GM19395 (cell line): ENCODE results near the gene FOXL3.
"Not testable (repeated sequence)": the region's sequence is repeated elsewhere in the genome, so short reads cannot be mapped to it uniquely, and the experiment has no call there.

Source experiments
- ATAC-seq: cut with Tn5 transposase; IDR thresholded peaks from one replicate; pipeline ENCODE4 v1.9.1; 2021; ENCODE audit warnings: mild to moderate bottlenecking, moderate library complexity; ENCODE audit not compliant: unreplicated experiment

Gene FOXL3

DNA sequence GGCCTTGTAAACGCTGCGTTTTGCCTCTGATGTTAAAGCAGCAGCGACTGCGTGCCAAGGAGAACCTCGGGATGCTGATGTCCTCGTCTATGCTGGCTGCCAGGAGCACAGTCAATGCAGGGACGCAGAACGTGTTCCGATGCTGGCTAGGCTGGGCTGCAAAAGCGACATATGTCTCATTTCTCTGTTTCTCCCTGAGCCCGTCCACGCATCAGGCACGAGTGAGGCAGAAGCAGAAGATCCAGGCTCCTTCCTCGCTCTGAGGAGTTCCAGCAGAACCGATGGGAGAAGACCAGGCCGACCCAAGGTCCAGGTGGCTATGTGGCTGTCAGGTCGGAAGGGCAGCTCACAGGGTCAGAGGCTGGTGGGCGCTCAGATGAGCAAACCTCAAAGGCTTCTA lies 3.7 kb upstream of the FOXL3 start:
- ATAC-seq: no peak

DNA sequence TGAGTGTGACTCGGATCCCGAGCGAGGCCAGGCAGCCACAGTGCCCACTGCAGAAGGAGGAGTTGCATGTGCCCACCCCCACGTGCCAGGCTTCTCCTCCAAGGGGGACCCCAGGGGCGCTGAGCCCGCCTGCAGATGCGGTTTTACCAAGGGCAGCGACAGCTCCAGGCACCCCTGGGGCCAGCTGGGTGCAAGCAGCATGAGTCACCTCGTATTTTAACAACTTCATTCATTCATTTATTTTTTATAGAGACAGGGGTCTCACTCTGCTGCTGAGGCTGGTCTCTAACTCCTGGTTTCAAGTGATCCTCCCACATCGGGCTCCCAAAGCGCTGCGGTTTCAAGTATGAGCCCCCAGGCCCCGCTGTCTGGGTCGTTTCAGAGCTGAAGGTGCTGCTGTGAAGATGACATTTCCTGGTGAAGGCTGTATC lies 1.3 kb upstream of the FOXL3 start:
- ATAC-seq: no peak

DNA sequence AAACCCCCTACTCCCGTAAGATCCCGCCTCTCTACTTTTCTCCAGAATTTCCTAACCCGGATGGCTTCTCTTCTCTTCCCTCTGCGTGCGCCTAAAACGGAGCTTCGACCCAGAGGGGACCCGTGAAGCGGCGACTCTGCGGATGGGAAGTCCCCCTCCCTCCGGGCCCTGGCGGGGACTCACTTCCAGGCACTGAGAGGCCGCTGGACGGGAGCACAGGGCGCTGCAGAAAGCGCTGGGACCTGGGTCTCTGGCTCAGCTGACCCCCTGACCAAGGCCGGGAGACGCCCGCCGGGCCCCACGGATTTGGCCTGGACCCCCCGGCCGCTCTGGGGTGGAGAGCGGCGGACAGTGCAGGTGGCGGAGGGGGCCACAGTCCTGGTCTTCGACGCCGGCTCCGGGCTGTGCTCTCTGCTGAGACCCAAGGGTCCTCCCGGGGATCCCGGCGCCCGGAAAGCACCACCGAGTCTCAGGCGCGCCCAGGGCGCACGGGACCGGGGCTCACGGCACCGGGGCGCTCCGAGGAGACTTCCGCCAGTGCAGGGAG lies 688 bp upstream of the FOXL3 start:
- no peak for ATAC-seq

DNA sequence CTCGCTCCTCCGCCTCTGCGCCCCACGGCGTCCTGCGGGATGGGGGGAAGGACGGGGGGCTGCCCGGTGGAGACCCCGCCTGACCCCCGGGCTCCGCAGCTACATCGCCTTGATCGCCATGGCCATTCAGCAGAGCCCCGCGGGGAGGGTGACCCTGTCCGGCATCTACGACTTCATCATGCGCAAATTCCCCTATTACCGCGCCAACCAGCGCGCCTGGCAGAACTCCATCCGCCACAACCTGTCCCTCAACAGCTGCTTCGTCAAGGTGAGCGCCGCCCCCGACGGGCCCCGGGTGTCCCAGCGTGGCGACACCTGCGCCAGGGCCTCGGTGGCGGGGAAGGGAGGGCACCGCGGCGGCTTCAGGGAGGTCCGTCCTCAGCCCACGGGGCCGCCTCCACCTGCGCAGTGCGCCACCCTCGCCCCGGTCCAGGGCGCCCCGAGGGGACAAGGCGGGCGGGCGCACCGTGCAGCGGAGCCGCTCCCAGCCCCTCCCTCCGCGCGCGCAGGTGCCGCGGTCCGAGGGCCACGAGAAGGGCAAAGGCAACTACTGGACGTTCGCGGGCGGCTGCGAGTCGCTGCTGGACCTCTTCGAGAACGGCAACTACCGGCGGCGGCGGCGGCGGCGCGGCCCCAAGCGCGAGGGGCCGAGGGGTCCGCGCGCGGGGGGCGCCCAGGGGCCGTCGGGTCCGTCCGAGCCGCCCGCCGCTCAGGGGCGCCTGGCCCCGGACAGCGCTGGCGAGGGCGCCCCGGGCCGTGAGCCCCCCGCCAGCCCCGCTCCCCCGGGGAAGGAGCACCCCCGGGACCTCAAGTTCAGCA lies 793 bp downstream of the FOXL3 start:
- no peak for ATAC-seq

DNA sequence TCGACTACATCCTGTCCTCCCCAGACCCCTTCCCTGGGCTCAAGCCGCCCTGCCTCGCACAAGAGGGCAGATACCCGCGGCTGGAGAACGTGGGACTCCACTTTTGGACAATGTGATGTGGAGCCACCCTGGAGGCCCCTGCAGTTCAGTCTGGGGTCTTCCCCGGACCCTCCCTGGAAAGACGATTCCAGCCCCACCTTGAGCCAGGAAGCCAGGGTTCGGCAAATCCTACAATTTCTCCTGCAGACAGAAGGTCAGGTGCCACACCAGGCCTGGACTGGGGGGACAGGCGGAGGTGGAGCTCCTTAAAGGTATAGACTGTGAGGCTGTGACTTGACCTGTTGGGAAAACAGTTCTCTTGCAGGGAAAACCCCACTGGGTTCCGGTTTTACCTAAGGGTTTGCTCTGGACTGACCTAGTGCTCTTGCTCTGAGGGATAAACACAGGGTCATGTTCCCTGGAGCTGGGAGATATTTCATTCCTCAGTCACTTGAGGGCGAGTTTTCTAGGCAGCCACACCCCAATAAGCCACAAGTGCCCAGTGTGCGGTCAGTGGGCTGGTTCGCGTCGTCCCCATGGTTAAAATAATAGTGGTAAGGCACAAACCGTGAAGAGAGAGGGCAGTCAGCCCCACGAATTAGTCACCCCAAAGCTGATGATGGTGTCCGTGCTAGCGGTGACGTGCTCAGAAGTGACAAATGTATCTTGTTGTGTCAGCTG lies 1.6 kb downstream of the FOXL3 start:
- ATAC-seq: no peak

DNA sequence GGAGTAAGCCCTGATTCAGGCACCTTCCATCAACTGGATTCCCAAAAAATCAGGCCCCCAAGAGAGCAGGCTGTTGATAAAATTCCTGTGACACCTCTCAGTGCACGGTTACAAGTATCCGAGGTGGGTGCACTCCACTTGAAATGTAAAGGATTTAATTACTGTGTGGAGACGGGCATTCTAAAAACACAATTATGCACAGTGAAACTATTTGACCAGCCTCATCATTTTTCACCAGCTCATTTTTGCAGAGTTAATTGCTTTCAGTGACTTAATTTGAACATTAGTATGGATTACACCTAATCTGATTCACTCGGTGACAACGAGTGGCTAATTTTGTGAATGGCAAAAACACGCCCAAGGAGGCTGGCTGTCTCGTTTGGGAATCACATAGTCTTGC lies 2.3 kb downstream of the FOXL3 start:
- ATAC-seq: no peak

DNA sequence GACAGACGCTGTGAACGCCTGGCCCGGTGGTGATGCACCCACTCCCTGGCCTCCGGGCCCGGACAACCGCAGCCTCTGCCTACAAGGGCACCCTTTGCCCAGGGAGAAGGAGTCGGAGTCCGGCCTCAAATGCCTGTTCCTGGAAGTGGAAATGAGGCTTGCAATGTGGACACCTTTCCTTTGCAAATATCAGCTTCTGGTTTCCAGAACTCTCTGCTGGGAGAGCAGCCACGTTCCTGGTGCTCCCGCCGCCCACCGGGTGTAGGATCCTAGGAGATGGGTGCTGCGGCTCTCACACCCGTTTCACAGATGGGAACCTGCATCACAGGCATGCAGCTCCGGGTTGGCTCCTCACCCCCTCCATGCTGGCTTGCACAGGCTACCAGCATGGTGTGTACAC lies 2.9 kb downstream of the FOXL3 start:
- ATAC-seq: no peak

DNA sequence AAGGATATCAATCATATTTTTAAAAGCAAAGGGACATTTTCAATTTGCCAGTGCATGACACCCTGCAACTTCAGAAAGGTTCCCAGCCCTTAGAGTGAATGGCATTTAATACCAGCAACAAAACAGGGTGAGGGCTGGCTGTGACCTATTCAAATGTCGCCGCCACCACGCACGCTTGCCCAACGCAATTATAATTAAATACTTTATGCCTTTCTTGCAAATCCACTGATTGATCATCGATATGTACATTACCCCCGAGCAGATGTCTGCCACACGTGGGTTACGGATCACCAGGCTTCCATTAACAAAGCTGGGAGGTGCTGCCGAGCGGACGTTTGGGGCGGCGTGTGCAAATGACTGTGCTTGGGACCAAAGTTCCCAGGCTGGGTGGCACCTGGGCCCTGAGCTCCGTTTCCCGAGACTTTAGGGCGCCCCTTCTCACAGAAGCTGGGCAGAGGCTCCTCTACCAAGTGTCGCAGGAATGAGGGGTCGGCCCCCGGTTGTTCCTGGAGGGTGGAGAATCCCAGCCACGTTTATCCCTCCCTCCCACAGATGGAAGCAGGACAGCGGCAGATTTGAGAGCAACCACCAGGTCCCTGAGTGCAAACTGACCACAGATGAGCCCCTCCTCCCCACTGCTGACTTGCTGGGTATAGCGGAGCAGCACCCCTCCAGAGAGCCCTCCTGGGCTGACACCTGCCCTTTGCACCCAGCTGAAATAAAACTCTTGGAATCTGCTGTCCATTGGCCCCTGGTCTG lies 3.9 kb downstream of the FOXL3 start:
- no peak for ATAC-seq

DNA sequence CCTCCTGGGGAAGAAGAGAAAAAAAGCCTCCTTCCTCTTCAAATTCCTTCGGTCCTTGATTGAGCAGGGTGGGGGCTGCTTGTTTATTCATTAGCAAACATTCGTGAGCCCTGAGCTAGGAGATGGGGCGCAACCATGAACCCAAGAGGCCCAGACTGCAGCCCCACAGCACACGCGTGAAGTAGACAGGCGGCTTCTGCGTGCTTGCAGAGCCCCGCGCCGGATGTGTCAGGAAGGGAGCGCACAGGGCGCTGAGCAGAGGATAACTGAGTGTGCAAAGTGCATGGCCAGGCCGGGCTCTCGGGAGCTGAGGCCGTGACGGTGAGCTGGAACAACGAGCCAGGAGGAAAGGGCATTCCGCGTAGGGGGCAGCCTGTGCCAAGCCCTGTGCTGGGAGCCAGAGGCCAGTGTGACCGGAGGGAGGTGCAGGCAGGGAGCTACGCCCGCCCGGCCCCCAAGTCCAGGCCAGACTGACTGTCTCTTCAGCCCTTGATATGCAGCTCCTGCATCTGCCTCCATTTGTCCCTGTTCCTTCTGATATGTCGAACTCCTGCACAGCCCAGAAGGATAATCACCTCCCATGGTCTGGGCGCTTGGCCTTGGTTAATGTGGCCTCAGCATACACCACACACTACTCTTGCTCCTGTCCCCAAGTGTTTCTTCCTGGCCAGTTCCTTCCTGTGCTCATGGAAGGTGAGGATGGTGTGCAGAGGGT lies 4.6 kb downstream of the FOXL3 start:
- ATAC-seq: no peak

DNA sequence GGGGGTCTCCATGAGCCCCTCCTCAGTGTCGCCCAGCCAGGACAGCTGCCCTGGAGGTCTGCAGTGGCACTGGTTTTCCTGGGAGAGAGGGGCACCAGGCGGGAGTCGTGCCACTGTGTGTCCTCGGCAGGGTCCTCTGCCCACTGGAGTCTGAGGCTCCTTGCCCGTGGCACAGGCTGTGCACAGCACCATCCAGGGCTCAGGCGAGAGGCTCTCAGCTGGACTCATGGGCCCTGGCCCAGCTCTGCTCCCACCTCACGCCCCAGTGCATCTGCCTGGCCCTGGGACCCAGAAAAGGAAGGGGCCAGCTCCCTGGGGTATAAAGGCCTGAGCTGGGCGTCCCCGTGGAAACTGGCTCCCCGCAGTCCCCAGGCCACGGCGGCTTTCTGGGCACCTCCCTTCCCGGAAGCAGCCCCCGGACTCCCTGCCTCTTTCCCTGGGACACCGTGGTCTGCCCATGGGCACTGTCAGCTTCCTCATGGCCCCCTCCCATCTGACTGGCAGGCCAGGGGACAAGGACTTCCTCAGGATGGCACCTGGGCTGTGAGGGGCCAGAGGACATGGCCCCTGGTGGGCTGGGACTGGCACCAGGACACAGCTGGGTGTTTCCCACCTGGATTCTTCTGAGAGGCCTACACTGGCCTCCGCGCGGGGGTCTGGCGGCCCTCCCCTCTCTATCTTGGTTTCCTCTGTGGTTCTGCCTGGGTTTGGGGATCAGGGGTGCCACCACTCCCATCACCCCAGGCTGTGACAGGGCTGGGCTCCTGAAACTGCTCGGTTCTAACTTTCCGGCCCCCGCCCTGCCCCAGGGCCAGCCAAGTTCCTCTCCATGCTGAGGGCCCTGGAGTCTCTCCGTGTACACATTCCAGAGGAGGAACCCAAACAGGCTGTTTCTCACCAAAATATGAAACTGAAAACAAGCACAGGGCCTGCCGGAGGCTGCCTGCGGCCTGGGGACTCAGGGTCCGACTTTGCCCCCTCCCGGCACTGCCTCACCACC lies 5.5 kb downstream of the FOXL3 start:
- ATAC-seq: no peak

DNA sequence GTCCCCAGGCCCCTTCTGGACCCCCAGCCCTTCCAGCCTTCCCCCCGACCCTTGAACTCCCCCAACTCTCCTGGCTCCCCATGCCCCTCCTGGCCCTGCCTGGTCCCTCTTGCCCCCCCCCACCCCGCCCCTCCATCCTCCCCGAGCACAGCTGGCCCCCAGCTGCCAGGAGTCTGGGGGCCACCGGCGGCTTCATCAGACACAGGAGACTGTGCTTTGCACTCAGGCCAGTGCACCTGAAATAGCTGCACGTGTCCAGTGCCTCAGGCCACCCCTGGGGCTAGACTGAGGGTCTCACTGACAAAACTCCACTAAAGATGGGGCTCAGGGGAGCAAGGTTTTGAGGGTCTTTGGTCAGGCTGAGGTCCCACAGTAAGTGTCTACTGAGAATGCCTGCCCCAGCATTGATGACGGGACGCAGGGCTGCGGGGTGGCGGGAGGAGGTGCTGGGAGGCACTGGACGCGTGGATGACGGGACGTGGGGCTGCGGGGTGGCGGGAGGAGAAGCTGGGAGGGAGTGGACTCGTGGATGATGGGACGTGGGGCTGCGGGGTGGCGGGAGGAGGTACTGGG lies 6.5 kb downstream of the FOXL3 start:
- no peak for ATAC-seq

DNA sequence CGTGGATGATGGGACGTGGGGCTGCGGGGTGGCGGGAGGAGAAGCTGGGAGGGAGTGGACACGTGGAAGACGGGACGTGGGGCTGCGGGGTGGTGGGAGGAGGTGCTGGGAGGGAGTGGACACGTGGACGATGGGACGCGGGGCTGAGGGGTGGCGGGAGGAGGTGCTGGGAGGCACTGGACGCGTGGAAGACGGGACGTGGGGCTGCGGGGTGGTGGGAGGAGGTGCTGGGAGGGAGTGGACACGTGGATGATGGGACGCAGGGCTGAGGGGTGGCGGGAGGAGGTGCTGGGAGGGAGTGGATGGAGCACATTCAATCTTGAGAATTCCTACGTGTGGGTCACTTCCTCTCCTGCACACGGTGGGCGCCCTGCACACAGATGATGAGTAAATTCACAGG lies 7.2 kb downstream of the FOXL3 start:
- ATAC-seq: not testable (repeated sequence)

DNA sequence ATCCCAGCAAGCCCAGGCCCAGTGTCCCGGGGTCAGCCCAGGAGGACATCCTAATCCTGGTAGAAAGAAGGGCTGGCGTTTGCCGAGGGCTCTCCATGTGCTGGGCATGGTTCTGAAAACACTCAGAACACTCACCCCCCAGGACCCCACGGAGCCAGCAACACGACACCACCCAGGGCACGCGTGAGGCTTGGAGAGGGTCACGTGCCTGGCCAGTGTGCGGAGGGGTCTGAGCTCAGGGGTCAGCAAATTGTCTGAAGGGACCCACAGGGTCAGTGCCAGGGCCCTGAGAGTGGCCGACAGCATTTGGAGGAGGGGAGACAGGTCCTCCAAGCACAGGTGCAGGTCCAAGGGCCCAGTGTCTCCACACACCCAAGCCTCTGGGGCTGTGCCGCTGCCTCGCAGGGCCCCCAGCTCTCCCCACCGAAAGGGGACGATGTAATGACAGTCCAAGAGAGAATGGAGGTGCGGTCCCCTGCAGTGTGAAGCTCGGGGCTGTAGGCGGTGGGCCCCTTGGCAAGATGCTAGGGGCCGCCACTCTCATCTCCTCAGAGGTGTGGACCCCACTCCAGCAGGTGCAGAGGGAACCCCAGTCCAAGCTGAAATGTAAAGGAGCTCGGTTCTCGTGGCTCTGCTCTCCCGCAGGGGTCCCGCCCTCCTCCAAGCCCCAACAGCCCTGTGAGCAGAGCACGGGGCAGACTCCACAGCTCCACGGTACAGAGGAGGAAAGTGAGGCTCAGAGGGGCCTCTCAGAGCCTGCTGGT lies 7.8 kb downstream of the FOXL3 start:
- ATAC-seq: no peak

DNA sequence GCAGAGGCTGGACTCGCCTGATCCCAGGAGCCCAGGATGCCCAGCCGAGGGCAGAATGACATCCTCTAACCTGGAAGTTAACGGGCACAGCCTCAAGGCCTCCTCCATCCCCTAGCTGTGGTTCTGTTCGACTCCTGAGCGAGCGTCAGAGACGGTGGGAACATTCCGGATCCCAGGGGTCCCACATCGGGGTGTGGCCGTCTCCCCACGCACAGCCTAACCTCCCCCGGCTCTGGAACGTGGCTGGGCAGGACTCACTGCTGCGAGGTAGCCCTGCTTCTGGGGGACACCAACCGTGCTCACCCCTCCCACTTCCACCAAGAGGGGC lies 8.4 kb downstream of the FOXL3 start:
- no peak for ATAC-seq

DNA sequence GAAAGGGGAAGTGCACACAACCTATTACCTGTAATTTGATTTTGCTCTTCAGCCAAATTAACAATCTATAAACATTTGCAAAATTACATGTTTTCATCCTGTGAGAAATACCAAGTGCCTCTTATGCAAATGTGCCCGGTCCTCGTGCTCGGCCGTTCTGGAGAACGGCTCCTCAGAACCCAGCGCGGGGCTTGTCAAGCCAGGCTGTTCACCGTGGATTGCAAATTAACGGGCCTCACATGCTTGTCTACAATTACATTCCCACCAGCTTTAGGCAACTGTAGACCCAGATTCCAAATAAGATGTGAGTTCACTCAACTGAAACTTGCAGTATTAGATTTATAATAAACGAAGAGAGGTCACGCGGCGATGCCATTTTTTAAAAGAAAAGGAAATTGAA lies 8.8 kb downstream of the FOXL3 start:
- no peak for ATAC-seq

DNA sequence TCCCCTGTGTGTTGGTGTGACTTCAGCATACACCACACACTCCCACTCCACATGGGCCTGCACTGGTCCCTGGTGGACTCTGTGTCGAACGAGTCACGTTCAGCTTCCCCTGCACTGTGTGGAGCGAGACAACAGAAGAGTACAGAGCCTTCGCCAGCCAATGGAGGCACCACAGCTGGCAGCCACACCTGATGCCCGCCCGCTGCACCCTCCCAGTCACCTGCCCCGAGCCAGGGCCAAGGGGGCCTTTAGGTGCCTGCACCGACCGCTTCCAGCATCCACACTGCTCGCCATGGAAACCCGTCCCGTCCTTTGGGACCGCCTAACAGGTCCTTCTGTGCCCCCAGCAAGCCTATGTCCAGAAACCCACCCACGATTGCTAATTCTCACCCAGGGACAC lies 9.2 kb downstream of the FOXL3 start:
- ATAC-seq: no peak

DNA sequence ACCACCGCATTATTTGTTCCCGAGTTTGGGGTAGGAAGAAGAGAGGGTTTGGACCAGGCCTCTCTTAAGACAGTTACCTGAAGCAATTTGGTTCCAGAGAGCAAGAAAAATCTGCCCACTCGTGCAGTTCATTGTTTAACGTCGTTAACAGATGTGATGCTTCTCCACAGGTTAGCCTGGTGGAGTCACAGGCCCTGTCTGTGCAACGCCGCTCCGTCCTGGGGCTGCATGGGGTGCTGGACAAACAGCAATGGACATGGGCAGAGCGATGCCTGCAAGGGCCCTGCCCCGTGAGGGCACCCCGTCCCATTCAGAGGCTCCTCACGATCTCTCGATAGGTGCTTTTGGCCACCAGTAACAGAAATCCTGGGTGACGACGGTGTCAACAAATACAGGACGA lies 9.7 kb downstream of the FOXL3 start:
- no peak for ATAC-seq

DNA sequence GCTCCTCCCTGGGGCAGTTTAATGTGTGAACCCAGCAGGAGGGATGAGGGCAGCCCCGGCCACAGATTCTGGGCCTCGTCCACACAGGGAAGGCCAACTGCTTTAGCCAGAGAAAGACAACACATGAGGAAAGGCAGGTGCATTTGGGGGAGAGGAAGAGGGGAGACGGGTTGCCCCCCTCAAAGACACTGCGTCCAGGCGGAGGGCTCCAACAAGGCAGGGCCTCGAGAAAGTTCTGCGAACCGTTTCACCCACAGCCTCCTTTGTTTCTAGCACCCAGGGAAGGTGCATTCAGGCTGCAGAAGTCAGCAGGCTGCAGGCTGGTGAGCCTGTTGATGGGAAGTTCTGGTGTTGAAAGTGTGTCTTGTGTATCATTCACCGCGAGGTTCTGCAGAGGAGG lies 10.1 kb downstream of the FOXL3 start:
- no peak for ATAC-seq
